ENCODE data around the gene IFT81.

The IFT81 gene

DNA sequence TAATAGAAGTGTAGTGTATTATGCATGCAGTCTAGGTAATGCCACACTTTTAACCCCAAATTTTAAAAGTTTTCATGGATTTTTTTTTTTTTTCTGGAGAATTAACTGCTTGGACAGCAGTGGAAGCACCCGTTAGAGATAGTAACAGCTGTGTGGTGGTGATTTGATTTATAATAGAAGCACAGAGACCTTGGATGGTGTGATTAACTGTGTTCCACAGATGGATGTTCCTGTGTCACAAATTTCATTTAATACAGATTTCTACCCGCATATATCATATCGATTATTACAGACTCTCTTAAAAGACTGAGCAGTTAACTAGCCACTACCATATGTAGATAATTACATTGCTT is 47.0 kb downstream of the IFT81 start:
- Histone ChIP-seq H3K4me2 (ENCODE audit: insufficient read depth, low read length) (no peak overlapping the region), H2AFZ (ENCODE audit: low read depth, low read length) (no peak overlapping the region), H3K4me3 (ENCODE audit: low read depth in 1 of 2, low read length in 2 of 2) (no peak overlapping the region), H4K20me1 (ENCODE audit: insufficient read depth, low read length) (no peaks in the 10 kb centered on the region), H3K9ac (ENCODE audit: low read depth, low read length) (no peak overlapping the region), H3K79me2 (ENCODE audit: insufficient read depth, low read length) (no peaks in the 10 kb centered on the region), H3K27me3 (ENCODE audit: insufficient read depth, low read length, poor library complexity) (no peaks in the 10 kb centered on the region), H3K27ac (ENCODE audit: low read length) (no peak overlapping the region), H3K36me3 (ENCODE audit: insufficient read depth, low read length) (no peaks in the 10 kb centered on the region), H3K4me1 (ENCODE audit: insufficient read depth, low read length) (no peaks in the 10 kb centered on the region), H3K9me3 (ENCODE audit: insufficient read depth, low read length, severe bottlenecking) (no peaks in the 10 kb centered on the region)
- TF ChIP-seq, protein P1, sequence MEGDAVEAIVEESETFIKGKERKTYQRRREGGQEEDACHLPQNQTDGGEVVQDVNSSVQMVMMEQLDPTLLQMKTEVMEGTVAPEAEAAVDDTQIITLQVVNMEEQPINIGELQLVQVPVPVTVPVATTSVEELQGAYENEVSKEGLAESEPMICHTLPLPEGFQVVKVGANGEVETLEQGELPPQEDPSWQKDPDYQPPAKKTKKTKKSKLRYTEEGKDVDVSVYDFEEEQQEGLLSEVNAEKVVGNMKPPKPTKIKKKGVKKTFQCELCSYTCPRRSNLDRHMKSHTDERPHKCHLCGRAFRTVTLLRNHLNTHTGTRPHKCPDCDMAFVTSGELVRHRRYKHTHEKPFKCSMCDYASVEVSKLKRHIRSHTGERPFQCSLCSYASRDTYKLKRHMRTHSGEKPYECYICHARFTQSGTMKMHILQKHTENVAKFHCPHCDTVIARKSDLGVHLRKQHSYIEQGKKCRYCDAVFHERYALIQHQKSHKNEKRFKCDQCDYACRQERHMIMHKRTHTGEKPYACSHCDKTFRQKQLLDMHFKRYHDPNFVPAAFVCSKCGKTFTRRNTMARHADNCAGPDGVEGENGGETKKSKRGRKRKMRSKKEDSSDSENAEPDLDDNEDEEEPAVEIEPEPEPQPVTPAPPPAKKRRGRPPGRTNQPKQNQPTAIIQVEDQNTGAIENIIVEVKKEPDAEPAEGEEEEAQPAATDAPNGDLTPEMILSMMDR (IDR thresholded peaks at IDR 0.05; ENCODE audit: borderline replicate concordance, extremely low read depth, low read length, poor library complexity, severe bottlenecking), result no peak
- no peak for DNase-seq
- no peak for ATAC-seq (ENCODE audit: insufficient read depth, low read depth)

DNA sequence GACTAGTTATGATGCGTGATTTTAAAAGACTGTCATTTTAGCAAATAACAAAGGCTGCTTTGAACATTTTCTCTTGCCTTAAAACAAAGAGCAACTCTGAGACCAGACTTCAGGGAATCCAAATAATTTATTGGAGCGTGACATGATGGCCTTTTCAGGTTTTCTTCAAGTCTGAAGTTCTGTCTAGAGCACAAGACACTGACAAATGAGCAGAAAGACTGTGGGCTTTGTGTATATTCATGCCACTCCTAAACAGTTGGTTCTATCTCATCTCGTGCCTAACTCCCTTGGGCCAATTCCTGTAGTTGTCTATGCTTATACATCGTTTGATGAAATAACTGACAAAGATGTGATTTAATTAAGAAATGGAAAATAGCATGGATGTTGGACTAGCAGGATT is 47.5 kb downstream of the IFT81 start:
- Histone ChIP-seq H3K27ac (ENCODE audit: low read length) (no peak overlapping the region), H2AFZ (ENCODE audit: low read depth, low read length) (no peak overlapping the region)
- ATAC-seq (ENCODE audit: insufficient read depth, low read depth), result no peak

DNA sequence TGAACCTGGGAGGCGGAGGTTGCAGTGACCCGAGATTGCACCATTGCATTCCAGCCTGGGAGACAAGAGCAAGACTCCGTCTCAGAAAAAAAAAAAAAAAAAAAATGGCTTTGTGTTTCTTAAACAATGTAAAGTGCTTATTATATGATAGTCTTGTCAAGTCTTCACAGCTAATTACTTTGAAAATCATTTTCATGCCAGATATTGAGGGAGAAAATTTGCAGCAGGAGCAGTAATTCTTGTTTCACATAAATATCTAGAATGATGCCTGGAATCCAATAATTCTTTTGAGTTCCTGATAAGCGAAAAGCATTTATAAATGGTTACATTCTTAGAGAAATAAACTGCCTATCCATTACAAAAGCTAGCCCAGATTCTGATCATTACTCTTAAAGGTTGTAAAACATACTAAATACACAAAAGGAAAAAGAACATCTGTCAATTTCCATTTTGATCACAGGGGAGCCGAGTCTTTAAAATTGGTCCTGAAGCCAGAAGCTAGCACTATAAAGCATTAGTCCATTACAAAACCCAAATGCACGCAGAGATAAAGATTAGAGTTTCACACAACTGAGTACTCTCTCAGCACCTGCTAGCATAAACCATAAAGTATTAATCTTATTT is 50.3 kb downstream of the IFT81 start:
- Histone ChIP-seq H2AFZ (ENCODE audit: low read depth, low read length) (no peak overlapping the region), H3K4me3 (ENCODE audit: low read depth in 1 of 2, low read length in 2 of 2) (no peak overlapping the region), H3K36me3 (ENCODE audit: insufficient read depth, low read length) (no peaks in the 10 kb centered on the region), H4K20me1 (ENCODE audit: insufficient read depth, low read length) (no peaks in the 10 kb centered on the region), H3K27ac (ENCODE audit: low read length) (no peak overlapping the region), H3K4me1 (ENCODE audit: insufficient read depth, low read length) (no peaks in the 10 kb centered on the region), H3K27me3 (ENCODE audit: insufficient read depth, low read length, poor library complexity) (no peaks in the 10 kb centered on the region), H3K9me3 (ENCODE audit: insufficient read depth, low read length, severe bottlenecking) (no peaks in the 10 kb centered on the region), H3K9ac (ENCODE audit: low read depth, low read length) (no peak overlapping the region), H3K4me2 (ENCODE audit: insufficient read depth, low read length) (no peak overlapping the region), H3K79me2 (ENCODE audit: insufficient read depth, low read length) (no peaks in the 10 kb centered on the region)
- TF ChIP-seq EZH2 (IDR thresholded peaks at IDR 0.05; ENCODE audit: borderline replicate concordance, low read depth, low read length, severe bottlenecking), result no peak
- TF ChIP-seq, protein P1 (IDR thresholded peaks at IDR 0.05; ENCODE audit: borderline replicate concordance, extremely low read depth, low read length, poor library complexity, severe bottlenecking), result no peak
- no peak for DNase-seq
- ATAC-seq (ENCODE audit: insufficient read depth, low read depth), result no peak

More for the DNA sequence above, 47.5 kb downstream of the IFT81 start:
- Histone ChIP-seq H3K79me2 (ENCODE audit: insufficient read depth, low read length) (no peaks in the 10 kb centered on the region), H4K20me1 (ENCODE audit: insufficient read depth, low read length) (no peaks in the 10 kb centered on the region), H3K27me3 (ENCODE audit: insufficient read depth, low read length, poor library complexity) (no peaks in the 10 kb centered on the region), H3K4me3 (ENCODE audit: low read depth in 1 of 2, low read length in 2 of 2) (no peak overlapping the region), H3K9ac (ENCODE audit: low read depth, low read length) (no peak overlapping the region), H3K36me3 (ENCODE audit: insufficient read depth, low read length) (no peaks in the 10 kb centered on the region), H3K4me2 (ENCODE audit: insufficient read depth, low read length) (no peak overlapping the region), H3K4me1 (ENCODE audit: insufficient read depth, low read length) (no peaks in the 10 kb centered on the region), H3K9me3 (ENCODE audit: insufficient read depth, low read length, severe bottlenecking) (no peaks in the 10 kb centered on the region)
- TF ChIP-seq, protein P1 (IDR thresholded peaks at IDR 0.05; ENCODE audit: borderline replicate concordance, extremely low read depth, low read length, poor library complexity, severe bottlenecking), result no peak
- TF ChIP-seq EZH2 (IDR thresholded peaks at IDR 0.05; ENCODE audit: borderline replicate concordance, low read depth, low read length, severe bottlenecking), result no peak
- no peak for DNase-seq

DNA sequence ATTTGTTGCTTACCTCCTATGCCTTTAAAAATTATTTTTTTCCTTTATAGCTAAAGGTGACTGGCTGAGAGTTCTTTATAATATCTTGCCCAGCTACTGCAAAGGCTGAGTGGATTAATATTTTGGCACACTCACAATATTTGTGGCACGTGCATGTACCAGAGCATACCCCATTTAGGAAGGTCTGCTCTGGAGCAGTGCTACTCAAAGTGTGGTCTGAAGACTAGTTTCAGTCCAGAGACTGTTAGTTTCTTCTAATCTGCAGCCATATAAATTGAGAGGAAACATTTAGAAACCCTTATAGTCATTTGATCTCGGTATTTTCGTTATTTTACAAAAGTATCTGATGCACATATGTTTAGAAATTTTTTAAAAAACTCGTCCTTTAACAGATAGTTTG is 51.0 kb downstream of the IFT81 start:
- Histone ChIP-seq H3K27ac (ENCODE audit: low read length) (no peak overlapping the region), H2AFZ (ENCODE audit: low read depth, low read length) (no peak overlapping the region), H3K9ac (ENCODE audit: low read depth, low read length) (no peak overlapping the region), H3K36me3 (ENCODE audit: insufficient read depth, low read length) (no peaks in the 10 kb centered on the region), H3K4me3 (ENCODE audit: low read depth in 1 of 2, low read length in 2 of 2) (no peak overlapping the region), H3K4me1 (ENCODE audit: insufficient read depth, low read length) (no peaks in the 10 kb centered on the region), H3K9me3 (ENCODE audit: insufficient read depth, low read length, severe bottlenecking) (no peaks in the 10 kb centered on the region), H3K4me2 (ENCODE audit: insufficient read depth, low read length) (no peak overlapping the region), H3K27me3 (ENCODE audit: insufficient read depth, low read length, poor library complexity) (no peaks in the 10 kb centered on the region), H3K79me2 (ENCODE audit: insufficient read depth, low read length) (no peaks in the 10 kb centered on the region), H4K20me1 (ENCODE audit: insufficient read depth, low read length) (no peaks in the 10 kb centered on the region)
- no peak for TF ChIP-seq EZH2 (IDR thresholded peaks at IDR 0.05; ENCODE audit: borderline replicate concordance, low read depth, low read length, severe bottlenecking)
- TF ChIP-seq, protein P1 (IDR thresholded peaks at IDR 0.05; ENCODE audit: borderline replicate concordance, extremely low read depth, low read length, poor library complexity, severe bottlenecking), result no peak
- ATAC-seq (ENCODE audit: insufficient read depth, low read depth) (no peak), DNase-seq (no peak)

Measured in DND-41 (cell line).